ENCODE measurements around the gene CD22. TPM values are rescaled to one million over a fixed set of nuclear protein-coding genes. Genes with fewer than 3 reads are reported as not detected.

Gene CD22
- total RNA-seq, 2 donors from 2014 or later = 1.4 to 3.6 TPM

DNA sequence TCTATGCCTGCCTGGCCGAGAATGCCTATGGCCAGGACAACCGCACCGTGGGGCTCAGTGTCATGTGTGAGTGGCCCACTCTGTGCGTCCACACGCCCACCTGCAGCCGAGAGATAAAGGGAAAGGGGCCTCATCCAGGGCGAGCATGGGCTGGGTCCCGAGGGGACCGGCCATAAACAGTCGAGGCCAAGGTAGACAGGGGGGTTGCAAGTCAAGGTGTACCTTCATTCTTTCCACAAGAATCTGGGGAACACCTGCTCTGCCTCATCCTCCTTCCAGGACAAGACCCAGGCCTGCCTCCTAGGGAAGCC is 28.7 kb upstream of the CD22 start:
- H3K9me3 ChIP-seq = no peaks in the 10 kb centered on the region
- no peak overlapping the region for H3K4me3 ChIP-seq
- no peaks in the 10 kb centered on the region for H3K4me1 ChIP-seq (ENCODE audit: control insufficient read depth in 1 of 2, low read depth in 2 of 2)
- H3K27me3 ChIP-seq (replicated peaks; ENCODE audit: insufficient read depth) = no peaks in the 10 kb centered on the region
- no peak for ATAC-seq (ENCODE audit: insufficient number of reproducible peaks, low FRiP score, low read depth)
- TF ChIP-seq, protein P1, sequence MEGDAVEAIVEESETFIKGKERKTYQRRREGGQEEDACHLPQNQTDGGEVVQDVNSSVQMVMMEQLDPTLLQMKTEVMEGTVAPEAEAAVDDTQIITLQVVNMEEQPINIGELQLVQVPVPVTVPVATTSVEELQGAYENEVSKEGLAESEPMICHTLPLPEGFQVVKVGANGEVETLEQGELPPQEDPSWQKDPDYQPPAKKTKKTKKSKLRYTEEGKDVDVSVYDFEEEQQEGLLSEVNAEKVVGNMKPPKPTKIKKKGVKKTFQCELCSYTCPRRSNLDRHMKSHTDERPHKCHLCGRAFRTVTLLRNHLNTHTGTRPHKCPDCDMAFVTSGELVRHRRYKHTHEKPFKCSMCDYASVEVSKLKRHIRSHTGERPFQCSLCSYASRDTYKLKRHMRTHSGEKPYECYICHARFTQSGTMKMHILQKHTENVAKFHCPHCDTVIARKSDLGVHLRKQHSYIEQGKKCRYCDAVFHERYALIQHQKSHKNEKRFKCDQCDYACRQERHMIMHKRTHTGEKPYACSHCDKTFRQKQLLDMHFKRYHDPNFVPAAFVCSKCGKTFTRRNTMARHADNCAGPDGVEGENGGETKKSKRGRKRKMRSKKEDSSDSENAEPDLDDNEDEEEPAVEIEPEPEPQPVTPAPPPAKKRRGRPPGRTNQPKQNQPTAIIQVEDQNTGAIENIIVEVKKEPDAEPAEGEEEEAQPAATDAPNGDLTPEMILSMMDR (IDR thresholded peaks at IDR 0.05) = no peak
- H3K36me3 ChIP-seq = no peaks in the 10 kb centered on the region
- no peak for DNase-seq (ENCODE audit: low spot score)
- H3K27ac ChIP-seq = no peak overlapping the region

DNA sequence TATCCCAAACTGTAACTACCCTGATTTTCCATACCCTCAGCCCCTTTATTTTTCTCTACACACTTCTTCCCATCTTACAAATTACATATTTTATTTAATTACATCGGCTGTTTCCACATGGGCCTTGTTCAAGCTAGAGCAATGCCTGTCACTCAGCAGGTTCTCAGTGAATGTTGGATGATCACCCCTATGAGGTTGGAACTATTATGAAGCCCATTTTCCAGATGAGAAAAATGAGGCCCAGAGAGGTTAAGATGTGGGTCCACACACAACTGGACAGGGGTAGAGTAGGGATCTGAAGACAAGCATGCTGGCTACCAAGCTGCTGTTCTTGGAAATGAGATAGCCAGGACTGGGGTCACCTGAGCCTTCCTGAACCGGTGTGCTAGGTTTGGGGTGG is 27.0 kb upstream of the CD22 start:
- no peaks in the 10 kb centered on the region for H3K36me3 ChIP-seq
- DNase-seq (ENCODE audit: low spot score) (no peak), ATAC-seq (ENCODE audit: insufficient number of reproducible peaks, low FRiP score, low read depth) (no peak)
- H3K27me3 ChIP-seq (replicated peaks; ENCODE audit: insufficient read depth) = no peaks in the 10 kb centered on the region
- no peaks in the 10 kb centered on the region for H3K4me1 ChIP-seq (ENCODE audit: control insufficient read depth in 1 of 2, low read depth in 2 of 2)
- TF ChIP-seq, protein P1 (IDR thresholded peaks at IDR 0.05) = no peak
- H3K27ac ChIP-seq = no peak overlapping the region
- no peak overlapping the region for H3K4me3 ChIP-seq
- no peaks in the 10 kb centered on the region for H3K9me3 ChIP-seq

DNA sequence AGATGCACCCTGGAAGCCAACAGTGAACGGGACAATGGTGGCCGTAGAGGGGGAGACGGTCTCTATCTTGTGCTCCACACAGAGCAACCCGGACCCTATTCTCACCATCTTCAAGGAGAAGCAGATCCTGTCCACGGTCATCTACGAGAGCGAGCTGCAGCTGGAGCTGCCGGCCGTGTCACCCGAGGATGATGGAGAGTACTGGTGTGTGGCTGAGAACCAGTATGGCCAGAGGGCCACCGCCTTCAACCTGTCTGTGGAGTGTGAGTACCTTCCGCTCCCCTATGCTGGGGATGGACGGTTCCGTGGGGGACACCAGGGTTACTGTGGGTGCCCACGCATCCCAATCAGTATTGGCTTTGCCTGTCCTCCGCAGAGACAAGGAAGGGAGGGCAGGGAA is 26.5 kb upstream of the CD22 start:
- Histone ChIP-seq H3K4me1 (ENCODE audit: control insufficient read depth in 1 of 2, low read depth in 2 of 2) (no peaks in the 10 kb centered on the region), H3K4me3 (no peak overlapping the region), H3K27me3 (replicated peaks; ENCODE audit: insufficient read depth) (no peaks in the 10 kb centered on the region), H3K36me3 (no peaks in the 10 kb centered on the region), H3K27ac (no peak overlapping the region), H3K9me3 (no peaks in the 10 kb centered on the region)
- TF ChIP-seq, protein P1 (IDR thresholded peaks at IDR 0.05) = no peak
- DNase-seq (ENCODE audit: low spot score) = no peak
- no peak for ATAC-seq (ENCODE audit: insufficient number of reproducible peaks, low FRiP score, low read depth)

DNA sequence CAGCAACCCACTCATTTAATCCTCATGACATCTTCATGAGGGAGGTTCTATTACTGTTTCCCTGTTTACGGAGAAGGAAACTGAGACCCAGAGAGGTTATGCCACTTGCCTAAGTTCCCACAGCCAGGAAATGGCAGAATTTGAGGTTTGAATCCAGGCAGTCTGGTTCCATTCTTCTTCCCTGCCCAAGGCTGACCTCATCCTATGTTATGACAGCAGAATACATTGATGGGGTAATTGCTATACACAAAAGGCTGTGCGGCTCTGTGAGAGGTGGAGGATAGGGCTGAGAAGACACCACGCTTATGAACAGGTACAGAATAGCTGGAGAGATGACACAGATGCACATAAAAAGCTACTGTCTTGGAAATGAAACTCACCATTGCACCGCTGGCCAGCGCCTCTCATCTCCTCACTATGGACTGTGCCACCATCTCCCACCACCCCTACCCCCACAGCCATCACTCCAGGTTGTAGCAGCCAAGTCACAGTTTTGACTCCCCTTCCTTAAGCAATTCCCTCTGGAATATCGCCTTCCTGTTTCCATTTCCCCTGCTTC is 25.6 kb upstream of the CD22 start:
- Histone ChIP-seq H3K27ac (no peak overlapping the region), H3K9me3 (no peaks in the 10 kb centered on the region), H3K4me1 (ENCODE audit: control insufficient read depth in 1 of 2, low read depth in 2 of 2) (no peaks in the 10 kb centered on the region), H3K4me3 (no peak overlapping the region), H3K27me3 (replicated peaks; ENCODE audit: insufficient read depth) (no peaks in the 10 kb centered on the region), H3K36me3 (no peaks in the 10 kb centered on the region)
- DNase-seq (ENCODE audit: low spot score) = no peak
- ATAC-seq (ENCODE audit: insufficient number of reproducible peaks, low FRiP score, low read depth) = no peak
- TF ChIP-seq, protein P1 (IDR thresholded peaks at IDR 0.05) = no peak

DNA sequence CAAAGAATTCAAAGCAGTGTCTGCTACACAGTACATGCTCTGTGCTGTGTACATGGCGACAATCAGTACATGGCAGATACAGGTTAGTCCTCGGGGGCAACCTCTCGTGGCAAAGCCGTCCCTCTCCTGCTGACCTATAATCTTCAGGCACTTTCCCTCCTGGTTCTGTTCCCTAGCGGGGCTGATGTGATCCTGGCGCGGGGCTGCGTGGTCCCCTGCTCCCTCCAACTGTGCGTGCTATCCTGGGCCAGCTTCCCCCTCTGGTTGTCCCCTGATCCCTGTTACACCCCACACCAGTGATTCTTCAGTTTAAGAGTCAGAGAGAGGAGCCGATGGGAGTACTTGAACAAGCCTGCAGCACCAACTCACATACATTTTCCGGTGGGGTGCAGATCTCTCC is 25.0 kb upstream of the CD22 start:
- Histone ChIP-seq H3K27me3 (replicated peaks; ENCODE audit: insufficient read depth) (no peaks in the 10 kb centered on the region), H3K9me3 (no peaks in the 10 kb centered on the region), H3K4me3 (no peak overlapping the region), H3K36me3 (no peaks in the 10 kb centered on the region), H3K4me1 (ENCODE audit: control insufficient read depth in 1 of 2, low read depth in 2 of 2) (no peaks in the 10 kb centered on the region), H3K27ac (no peak overlapping the region)
- DNase-seq (ENCODE audit: low spot score) (no peak), ATAC-seq (ENCODE audit: insufficient number of reproducible peaks, low FRiP score, low read depth) (no peak)
- TF ChIP-seq, protein P1 (IDR thresholded peaks at IDR 0.05) = no peak

Data from thoracic aorta (tissue), 2 donors.